Measurements from ENCODE around the gene CYS1. TPM values are rescaled to one million over a fixed set of nuclear protein-coding genes. Genes with fewer than 3 reads are reported as not detected.

CYS1 gene
- total and polyA plus RNA-seq, 2 of the 13 experiments (the other 11 are each of a cell fraction or from before 2014, with no cell fraction given), result 0.04 TPM; not detected in 1

DNA sequence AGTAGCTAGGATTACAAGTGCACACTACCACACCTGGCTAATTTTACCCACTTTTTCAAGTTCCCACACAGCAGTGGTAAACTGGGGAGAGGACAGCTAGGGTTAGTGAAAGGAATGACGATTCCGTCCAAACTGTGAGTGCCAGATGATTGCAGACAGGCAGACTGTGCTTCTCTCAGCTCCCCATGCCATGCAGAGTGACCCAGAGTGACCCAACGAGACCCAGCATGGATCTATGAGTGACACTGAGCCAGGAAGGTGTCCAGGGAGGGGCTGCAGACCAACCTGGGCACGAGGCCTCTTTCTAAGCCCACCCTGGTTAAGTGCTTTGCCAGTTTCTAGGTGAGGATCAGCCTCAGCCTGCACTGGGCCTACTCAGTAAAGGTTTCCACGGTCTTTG lies 44.6 kb downstream of the CYS1 start:
- Histone ChIP-seq H3K9ac (ENCODE audit: insufficient read depth, low read depth, low read length) (no peak overlapping the region), H3K9me3 (ENCODE audit: low read length) (no peaks in the 10 kb centered on the region), H3K4me3 (replicated peaks in 1 of 3; ENCODE audit: insufficient read depth in 1 of 3, low read depth in 2 of 3, low read length in 3 of 3) (no peak overlapping the region), H3K27me3 (ENCODE audit: control insufficient read depth in 1 of 2, insufficient read depth in 2 of 2, low read length in 2 of 2) (peaks cover 5 to 66% of the 10 kb centered on the region in 2 experiments), H3K4me2 (ENCODE audit: low read depth, low read length) (no peak overlapping the region), H3K27ac (ENCODE audit: extremely low read length, insufficient read depth, low read length) (no peak overlapping the region), H3K79me2 (ENCODE audit: insufficient read depth, low read length) (no peaks in the 10 kb centered on the region), H4K20me1 (ENCODE audit: insufficient read depth, low read length) (no peaks in the 10 kb centered on the region), H3K36me3 (replicated peaks in 1 of 2; ENCODE audit: control insufficient read depth in 1 of 2, insufficient read depth in 2 of 2, low read length in 2 of 2) (no peaks in the 10 kb centered on the region), H3K4me1 (ENCODE audit: insufficient read depth, low read length) (peaks cover 32% of the 10 kb centered on the region), H2AFZ (ENCODE audit: low read length) (no peak overlapping the region)
- no peak for DNase-seq (ENCODE audit: low spot score)
- ChIA-PET POLR2A (no interaction called here), CTCF (ENCODE audit: low intra/inter-chr PET ratio, low total read pairs) (no interaction called here)
- intact Hi-C loops (cut with micrococcal nuclease; ENCODE audit: unreplicated experiment) (no loop called here), in situ Hi-C loops (cut with HindIII; ENCODE audit: extremely low pct_ligation_motif_present, low pct_unique_long_range_greater_than_20kb) (no loop called here)
- WGBS (ENCODE audit: low lambda C conversion rate), result 26% methylated on average over 5 of the region's 5 CpGs
- no peak for TF ChIP-seq MAZ (IDR thresholded peaks at IDR 0.05; ENCODE audit: borderline replicate concordance, low read depth, low read length)
- 0 out of 2 replicates have a peak, but pooled peaks have one; percentile 9 for TF ChIP-seq MAZ (CRISPR knock-in tag; IDR thresholded peaks at IDR 0.05; ENCODE audit: low read depth)
- TF ChIP-seq, protein P1, sequence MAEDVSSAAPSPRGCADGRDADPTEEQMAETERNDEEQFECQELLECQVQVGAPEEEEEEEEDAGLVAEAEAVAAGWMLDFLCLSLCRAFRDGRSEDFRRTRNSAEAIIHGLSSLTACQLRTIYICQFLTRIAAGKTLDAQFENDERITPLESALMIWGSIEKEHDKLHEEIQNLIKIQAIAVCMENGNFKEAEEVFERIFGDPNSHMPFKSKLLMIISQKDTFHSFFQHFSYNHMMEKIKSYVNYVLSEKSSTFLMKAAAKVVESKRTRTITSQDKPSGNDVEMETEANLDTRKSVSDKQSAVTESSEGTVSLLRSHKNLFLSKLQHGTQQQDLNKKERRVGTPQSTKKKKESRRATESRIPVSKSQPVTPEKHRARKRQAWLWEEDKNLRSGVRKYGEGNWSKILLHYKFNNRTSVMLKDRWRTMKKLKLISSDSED (CRISPR knock-in tag; IDR thresholded peaks at IDR 0.05), result 0 out of 2 replicates have a peak, but pooled peaks have one; percentile 35
- TF ChIP-seq, protein P2, sequence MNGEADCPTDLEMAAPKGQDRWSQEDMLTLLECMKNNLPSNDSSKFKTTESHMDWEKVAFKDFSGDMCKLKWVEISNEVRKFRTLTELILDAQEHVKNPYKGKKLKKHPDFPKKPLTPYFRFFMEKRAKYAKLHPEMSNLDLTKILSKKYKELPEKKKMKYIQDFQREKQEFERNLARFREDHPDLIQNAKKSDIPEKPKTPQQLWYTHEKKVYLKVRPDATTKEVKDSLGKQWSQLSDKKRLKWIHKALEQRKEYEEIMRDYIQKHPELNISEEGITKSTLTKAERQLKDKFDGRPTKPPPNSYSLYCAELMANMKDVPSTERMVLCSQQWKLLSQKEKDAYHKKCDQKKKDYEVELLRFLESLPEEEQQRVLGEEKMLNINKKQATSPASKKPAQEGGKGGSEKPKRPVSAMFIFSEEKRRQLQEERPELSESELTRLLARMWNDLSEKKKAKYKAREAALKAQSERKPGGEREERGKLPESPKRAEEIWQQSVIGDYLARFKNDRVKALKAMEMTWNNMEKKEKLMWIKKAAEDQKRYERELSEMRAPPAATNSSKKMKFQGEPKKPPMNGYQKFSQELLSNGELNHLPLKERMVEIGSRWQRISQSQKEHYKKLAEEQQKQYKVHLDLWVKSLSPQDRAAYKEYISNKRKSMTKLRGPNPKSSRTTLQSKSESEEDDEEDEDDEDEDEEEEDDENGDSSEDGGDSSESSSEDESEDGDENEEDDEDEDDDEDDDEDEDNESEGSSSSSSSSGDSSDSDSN (CRISPR knock-in tag; IDR thresholded peaks at IDR 0.05), result 0 out of 2 replicates have a peak, but pooled peaks have one; percentile 12
- no peak for TF ChIP-seq ZNF781 (CRISPR knock-in tag; IDR thresholded peaks at IDR 0.05; ENCODE audit: borderline replicate concordance, not compliant biosample characterization)
- no peak for ATAC-seq
- BruUV-seq (replicated peaks), result no TSS peak
- FAIRE-seq, result no peak

Data from HepG2 (cell line).